GM19467 (cell line): ENCODE measurements around the gene ATP13A1.

Source experiments
- ATAC-seq: cut with Tn5 transposase; IDR thresholded peaks from one replicate; pipeline ENCODE4 v1.9.1; 2021; ENCODE audit warnings: mild to moderate bottlenecking, moderate library complexity; ENCODE audit not compliant: unreplicated experiment

Gene ATP13A1

GRCh38 chr19:19645233-19645870 is 18.1 kb downstream of the ATP13A1 start:
- ATAC-seq, result no peak

DNA sequence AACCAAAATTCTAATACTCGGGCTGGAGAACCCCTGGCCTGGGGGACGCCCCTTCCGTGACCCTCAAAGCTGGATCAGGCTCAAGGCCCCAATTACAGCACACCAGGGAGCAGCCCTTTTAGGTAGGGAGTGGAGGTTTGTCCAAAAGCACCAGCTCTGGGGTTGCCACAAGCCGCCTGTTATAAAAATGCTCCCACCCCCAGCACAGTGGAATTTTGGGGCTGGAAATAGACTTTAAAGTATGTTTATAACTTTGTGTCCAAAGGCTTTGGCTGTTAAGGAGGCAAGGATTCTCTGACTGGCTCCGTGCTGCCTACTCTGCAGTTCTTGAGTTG is 19.5 kb downstream of the ATP13A1 start:
- no peak for ATAC-seq

DNA sequence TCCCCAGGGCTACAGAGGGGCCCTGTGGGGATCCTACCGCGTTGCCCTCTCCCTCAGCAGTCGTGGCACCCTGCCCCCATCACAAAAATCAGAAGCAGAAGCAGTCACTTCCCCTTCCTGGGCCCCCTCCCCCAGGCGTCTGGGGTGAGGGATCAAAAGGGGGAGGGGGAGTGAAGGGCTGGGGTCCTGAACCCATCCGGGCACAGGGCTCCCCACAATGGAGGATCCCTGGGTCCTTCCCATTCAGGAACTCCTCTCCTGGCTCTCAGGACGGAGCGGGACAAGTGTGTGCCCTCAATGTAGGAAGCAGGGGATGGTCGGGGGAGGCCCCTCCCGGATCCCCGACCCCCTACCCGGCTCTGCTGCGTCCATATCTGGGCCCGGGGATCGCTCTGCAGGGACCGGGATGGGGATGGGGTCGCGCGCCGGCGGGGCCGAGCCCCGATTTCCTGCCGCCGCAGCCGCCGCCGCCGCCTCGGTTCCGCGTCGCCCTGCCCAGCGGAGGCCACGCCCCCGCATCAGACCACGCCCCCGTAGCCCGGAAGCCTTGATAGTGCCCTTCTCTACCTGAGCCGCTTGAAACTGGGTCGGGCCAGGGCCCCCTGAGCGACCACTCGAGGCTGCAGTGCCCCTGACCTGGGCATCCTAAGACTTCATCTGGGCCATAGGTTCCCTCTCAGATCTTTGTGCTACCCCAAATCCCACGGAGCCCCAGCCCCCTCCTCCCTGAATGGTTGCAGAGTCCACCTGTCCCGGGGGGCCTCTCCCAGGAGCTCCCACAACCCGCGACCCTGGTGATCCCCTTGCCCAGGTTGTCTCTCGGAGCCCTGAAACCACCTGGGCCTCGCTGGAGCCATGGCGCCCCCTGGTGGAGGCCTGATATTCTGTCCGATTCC is 20.1 kb downstream of the ATP13A1 start, which contains the start of gene GMIP:
TSS of gene GMIP (minus strand) at position 500 of the 896 bp plus-strand sequence. CDS start at position 372, 128 bp downstream.
- ATAC-seq, result peak; percentile 60

DNA sequence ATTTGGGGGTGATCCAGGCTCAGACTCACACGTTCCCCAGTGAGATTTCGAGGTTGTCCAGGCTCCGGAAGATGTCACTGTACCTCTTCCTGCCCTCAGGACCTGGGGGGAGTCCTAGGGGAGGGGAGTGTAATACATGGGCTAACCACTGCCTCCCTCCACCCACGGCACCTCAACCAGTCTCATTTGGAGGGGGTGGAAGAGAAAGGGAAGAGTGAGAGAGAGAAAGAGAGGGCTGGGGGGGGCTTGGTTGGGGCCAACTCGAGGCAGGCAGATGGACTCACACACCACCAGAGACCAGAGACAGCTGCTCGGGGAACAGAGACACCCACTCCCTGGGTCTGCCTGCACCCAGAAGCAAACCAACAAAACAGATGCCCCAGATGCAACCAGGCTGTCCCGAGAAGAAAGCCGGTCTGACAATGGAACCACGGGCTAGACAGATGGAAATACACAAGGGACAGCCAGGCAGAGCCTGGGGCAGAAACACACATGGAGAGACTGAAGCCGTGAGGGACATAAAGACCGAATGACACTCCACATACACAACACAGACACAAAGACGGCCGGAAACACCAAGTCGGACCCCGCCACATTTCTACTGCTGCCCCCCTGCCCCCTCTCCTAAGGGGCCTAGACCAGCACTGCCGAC is 20.8 kb downstream of the ATP13A1 start:
- peak; percentile 24 for ATAC-seq

GRCh38 chr19:19637523-19638251 is 25.8 kb downstream of the ATP13A1 start:
- ATAC-seq, result no peak

GRCh38 chr19:19637186-19637522 is 26.3 kb downstream of the ATP13A1 start:
- no peak for ATAC-seq

GRCh38 chr19:19636573-19637185 is 26.8 kb downstream of the ATP13A1 start:
- no peak for ATAC-seq

DNA sequence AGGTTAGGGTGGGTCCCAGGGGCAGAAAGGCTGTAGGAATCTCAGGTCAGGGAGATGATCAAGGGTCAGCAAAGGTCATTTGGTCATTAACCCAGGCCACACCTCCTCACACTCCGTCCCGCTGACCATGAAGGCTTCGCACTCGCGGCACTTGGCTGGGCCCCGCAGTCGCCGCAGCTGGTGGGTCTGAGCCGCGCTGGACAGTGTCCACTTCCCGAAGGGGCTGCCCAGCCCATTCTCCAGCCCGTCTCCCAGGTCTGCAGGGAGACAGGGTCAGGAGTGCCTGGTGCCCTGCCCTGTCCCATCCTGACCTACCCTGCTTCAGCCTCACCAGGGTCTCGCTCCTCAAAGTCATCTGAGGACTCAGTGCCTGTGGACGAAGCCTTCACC is 28.2 kb downstream of the ATP13A1 start:
- no peak for ATAC-seq

DNA sequence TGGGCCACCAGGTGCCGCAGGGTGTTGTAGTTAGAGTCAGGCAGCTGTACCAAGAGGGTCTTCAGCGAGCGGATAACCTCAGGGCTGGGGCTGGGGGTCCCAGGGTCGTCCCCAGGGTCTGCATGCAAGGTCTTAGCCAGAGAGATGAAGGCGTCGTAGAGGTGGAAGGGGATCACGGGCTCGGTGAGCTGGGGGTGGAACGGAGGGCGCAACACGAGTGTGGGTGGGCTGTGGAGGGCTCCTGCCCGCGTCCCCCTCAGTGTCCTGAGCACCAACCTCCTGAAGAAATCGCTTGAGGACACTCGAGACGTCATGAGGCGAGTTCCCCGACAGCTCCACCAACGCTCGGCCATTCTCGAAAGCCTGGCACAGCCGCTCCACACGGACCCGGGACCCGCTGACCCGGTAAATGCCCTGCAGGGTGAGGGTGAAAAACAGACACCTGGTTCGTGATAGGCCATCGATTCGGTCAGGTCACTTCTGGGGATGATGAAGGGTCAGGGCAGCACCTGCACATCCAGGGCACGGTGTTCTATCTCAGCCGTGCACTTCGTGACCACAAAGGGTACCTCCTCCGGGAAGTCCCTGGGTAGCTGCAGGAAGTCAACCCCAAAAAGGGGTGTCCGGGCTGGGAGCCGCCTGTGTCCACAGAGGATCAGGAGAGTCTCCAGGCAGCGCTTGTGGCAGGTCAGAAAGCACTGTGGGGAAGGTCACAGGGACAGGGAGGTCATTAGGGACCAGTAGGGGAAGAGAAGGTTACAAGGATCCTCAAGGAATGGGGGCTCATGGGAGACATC is 28.8 kb downstream of the ATP13A1 start:
- ATAC-seq, result no peak

DNA sequence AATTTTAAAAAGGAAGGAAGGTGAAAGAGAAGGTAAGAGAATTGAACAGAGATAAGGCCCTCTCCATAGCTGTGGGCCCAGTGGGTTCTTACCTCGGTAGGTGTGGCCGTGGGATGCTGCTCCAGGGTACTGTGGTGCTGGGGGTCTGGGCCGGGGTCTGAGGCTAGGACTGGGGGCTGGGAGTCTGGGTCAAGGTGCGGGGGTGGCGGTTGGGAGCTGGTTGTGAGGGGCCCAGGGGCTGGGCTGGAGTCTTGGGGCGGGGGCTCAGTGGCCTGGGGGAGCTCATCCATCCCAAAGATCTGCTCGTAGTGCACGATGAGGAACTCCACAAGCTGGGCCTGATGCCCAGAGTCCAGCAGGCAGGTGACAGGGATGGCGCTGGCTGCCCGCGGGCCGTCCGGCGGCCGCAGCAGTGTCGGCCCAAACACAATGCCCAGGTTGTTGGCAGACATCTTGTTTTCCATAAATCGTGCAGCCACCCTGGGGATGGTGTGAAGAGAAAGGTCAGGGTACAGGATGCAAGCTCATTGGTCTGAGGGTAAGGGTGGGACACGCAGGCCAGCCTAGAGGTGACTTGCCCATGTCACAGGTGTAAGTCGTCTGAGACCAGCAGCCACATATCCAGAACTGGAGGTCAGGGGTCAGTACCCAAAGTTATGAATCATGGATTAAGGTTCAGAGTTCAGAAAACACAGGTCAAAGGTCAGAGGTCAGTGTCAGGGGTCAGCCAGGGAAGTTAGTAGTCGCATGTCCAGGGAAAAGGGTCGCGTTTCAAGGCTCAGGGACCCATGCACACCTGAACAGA is 29.6 kb downstream of the ATP13A1 start:
- no peak for ATAC-seq

DNA sequence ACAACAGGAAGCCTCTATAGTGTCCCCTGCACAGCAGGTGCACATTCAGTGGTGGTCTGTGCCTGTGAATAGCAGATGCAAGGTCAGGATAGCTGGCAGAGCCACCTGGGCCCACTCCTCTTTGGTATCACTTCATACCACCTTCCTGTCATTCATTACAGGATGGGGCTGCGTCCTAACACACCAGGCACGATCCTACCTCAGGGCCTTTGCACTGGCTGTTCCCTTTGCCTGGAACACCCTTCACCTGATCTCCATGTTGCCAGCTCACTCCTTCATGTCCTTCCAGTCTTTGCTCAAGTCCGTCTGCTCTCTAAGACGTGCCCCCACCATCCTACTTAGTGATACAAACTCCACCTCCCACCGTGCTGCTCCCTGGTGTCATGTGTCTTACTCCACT is 30.8 kb downstream of the ATP13A1 start:
- no peak for ATAC-seq

GRCh38 chr19:19631346-19631745 is 32.1 kb downstream of the ATP13A1 start:
- ATAC-seq, result no peak

GRCh38 chr19:19630426-19630825 is 33.0 kb downstream of the ATP13A1 start:
- ATAC-seq, result no peak

- no peak for ATAC-seq
Observed at GRCh38 chr19:19630062-19630414, 33.4 kb downstream of the ATP13A1 start.

GRCh38 chr19:19628501-19629134 is 34.9 kb downstream of the ATP13A1 start:
- no peak for ATAC-seq

- ATAC-seq, result no peak
Observed at GRCh38 chr19:19627621-19628500, 35.6 kb downstream of the ATP13A1 start, which contains the start of gene LPAR2. Gene LPAR2 (minus strand): TSS chr19:19628220. CDS start chr19:19627275, 945 bp downstream.
